ENCODE results near the gene STKLD1.

The STKLD1 gene

DNA sequence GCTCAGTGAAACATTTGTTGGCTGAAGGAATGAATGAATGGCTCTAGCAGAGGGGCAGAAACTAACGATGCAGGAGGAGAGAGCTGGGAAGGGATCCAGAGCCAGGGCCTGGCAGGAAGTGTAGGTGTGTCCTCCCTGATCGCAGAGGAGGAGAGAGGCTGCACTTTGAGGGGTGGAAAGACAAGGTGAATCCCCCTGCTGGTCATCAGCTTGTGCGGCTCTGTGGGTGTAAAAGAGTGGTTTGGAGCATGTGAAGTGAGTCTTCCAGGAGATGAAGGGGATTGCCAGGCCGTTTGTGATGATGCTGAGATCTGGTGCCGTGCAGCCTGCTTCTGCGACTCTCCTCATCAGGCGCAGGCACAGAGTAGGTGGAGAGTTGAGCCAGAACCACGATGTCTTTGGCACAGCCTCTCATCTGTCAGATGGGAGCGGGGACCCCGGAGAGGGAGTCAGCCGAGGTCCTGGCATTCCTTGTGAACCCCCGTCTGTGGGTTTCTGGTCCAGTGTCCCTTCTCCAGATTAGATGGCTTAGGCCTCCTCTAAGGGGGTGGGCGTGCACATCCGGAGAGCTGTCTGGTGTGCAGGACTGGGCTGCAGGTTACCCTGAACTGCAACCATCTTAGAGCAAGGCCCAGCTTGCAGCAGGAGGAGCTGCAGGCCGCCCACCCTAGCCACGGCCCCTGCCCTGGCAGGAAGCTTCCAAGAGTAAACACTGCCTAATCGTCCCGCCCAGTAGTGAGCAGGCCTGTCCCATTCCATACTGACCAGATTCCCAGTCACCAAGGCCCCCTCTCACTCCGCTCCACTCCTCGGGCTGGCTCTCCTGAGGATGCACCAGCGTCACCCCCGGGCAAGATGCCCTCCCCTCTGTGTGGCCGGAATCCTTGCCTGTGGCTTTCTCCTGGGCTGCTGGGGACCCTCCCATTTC, 45.7 kb downstream of the STKLD1 start, which contains the start of gene ADAMTS13 (continued):
- TF ChIP-seq ZNF10 (tag by site-specific recombination; IDR thresholded peaks at IDR 0.05) = peak; percentile 97

DNA sequence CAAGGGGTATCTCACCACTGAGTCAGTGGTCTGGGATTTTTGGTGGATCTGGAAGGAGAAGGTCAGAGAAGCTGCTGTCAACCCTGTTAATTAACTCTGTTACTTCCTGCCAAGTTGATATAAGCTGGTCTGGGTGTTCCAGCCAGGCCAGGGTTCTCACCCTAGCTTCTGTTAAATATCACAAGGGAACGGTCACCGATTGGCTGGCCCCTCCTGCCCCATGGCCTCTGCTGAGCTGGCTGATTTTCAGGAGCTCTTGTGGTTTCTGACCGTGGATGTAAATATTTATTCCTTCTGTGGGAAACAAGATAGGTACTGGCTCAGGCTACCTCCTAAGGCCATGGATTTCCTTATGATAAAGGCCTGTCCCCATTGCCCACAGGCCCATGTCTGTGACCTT, 47.0 kb downstream of the STKLD1 start:
- ChIA-PET CTCF (interaction anchor here (1.7 kb wide), 1 partner anchor 64 kb away, joined by 7 read pairs; no protein-coding TSS in a partner anchor), POLR2A (interaction anchor here (0.6 to 1.9 kb wide), 3 partner anchors 36 to 395 kb away, joined by 3 to 8 read pairs (median 4); partner anchors contain the start of gene CACFD1)
- Histone ChIP-seq H3K9me3 (ENCODE audit: control insufficient read depth, insufficient read depth, low read depth, low read length) (no peaks in the 10 kb centered on the region), H3K4me3 (ENCODE audit: low read depth, low read length) (no peak overlapping the region), H3K27ac (ENCODE audit: extremely low read depth, low read depth, low read length) (no peak overlapping the region), H3K36me3 (ENCODE audit: control insufficient read depth in 2 of 2, insufficient read depth in 1 of 2, low read length in 2 of 2) (peaks cover 0 to 16% of the 10 kb centered on the region in 2 experiments; a peak in 1 of 3 replicates), H3K4me1 (ENCODE audit: control insufficient read depth, insufficient read depth, low read length) (0 out of 2 replicates have a peak, but pooled peaks cover 3% of the 10 kb centered on the region)
- TF ChIP-seq SALL2 (tag by site-specific recombination; IDR thresholded peaks at IDR 0.05; ENCODE audit: borderline replicate concordance) (no peak), ZSCAN30 (tag by site-specific recombination; IDR thresholded peaks at IDR 0.05) (no peak), ZNF664 (tag by site-specific recombination; IDR thresholded peaks at IDR 0.05) (no peak), ZNF529 (tag by site-specific recombination; IDR thresholded peaks at IDR 0.05; ENCODE audit: insufficient replicate concordance) (no peak), ZNF561 (tag by site-specific recombination; IDR thresholded peaks at IDR 0.05; ENCODE audit: borderline replicate concordance) (no peak), ZNF677 (tag by site-specific recombination; IDR thresholded peaks at IDR 0.05) (no peak), TRIM28 (IDR thresholded peaks at IDR 0.05; ENCODE audit: borderline replicate concordance, low read length) (no peak), ZNF16 (tag by site-specific recombination; IDR thresholded peaks at IDR 0.05; ENCODE audit: low read depth) (no peak), ZNF48 (tag by site-specific recombination; IDR thresholded peaks at IDR 0.05) (no peak), BCL11B (tag by site-specific recombination; IDR thresholded peaks at IDR 0.05; ENCODE audit: low read depth) (no peak), ZNF175 (tag by site-specific recombination; IDR thresholded peaks at IDR 0.05) (no peak)
- TF ChIP-seq, protein P1, sequence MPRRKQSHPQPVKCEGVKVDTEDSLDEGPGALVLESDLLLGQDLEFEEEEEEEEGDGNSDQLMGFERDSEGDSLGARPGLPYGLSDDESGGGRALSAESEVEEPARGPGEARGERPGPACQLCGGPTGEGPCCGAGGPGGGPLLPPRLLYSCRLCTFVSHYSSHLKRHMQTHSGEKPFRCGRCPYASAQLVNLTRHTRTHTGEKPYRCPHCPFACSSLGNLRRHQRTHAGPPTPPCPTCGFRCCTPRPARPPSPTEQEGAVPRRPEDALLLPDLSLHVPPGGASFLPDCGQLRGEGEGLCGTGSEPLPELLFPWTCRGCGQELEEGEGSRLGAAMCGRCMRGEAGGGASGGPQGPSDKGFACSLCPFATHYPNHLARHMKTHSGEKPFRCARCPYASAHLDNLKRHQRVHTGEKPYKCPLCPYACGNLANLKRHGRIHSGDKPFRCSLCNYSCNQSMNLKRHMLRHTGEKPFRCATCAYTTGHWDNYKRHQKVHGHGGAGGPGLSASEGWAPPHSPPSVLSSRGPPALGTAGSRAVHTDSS (tag by site-specific recombination; IDR thresholded peaks at IDR 0.05) = no peak
- TF ChIP-seq, protein P2, sequence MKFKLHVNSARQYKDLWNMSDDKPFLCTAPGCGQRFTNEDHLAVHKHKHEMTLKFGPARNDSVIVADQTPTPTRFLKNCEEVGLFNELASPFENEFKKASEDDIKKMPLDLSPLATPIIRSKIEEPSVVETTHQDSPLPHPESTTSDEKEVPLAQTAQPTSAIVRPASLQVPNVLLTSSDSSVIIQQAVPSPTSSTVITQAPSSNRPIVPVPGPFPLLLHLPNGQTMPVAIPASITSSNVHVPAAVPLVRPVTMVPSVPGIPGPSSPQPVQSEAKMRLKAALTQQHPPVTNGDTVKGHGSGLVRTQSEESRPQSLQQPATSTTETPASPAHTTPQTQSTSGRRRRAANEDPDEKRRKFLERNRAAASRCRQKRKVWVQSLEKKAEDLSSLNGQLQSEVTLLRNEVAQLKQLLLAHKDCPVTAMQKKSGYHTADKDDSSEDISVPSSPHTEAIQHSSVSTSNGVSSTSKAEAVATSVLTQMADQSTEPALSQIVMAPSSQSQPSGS (tag by site-specific recombination; IDR thresholded peaks at IDR 0.05; ENCODE audit: low read depth) = no peak
- TF ChIP-seq, protein P3, sequence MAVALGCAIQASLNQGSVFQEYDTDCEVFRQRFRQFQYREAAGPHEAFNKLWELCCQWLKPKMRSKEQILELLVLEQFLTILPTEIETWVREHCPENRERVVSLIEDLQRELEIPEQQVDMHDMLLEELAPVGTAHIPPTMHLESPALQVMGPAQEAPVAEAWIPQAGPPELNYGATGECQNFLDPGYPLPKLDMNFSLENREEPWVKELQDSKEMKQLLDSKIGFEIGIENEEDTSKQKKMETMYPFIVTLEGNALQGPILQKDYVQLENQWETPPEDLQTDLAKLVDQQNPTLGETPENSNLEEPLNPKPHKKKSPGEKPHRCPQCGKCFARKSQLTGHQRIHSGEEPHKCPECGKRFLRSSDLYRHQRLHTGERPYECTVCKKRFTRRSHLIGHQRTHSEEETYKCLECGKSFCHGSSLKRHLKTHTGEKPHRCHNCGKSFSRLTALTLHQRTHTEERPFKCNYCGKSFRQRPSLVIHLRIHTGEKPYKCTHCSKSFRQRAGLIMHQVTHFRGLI (tag by site-specific recombination; IDR thresholded peaks at IDR 0.05) = no peak

DNA sequence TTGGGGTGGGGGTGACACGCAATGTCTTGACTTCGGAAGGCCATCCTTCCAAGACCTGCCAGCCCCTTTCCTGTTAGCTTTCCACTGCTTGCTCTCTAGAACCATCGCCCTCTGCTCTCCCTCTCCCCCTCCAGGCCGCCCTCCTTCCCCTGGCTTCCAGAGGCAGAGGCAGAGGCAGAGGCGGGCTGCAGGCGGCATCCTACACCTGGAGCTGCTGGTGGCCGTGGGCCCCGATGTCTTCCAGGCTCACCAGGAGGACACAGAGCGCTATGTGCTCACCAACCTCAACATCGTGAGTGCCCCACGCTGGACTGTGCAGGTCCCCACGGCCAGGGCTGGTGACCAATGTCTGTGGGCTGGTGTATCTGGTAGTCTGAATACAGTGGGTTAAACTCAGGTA, 48.0 kb downstream of the STKLD1 start:
- Histone ChIP-seq H3K27ac (ENCODE audit: extremely low read depth, low read depth, low read length) (no peak overlapping the region), H3K4me3 (ENCODE audit: low read depth, low read length) (no peak overlapping the region), H3K9me3 (ENCODE audit: control insufficient read depth, insufficient read depth, low read depth, low read length) (no peaks in the 10 kb centered on the region), H3K4me1 (ENCODE audit: control insufficient read depth, insufficient read depth, low read length) (0 out of 2 replicates have a peak, but pooled peaks cover 3% of the 10 kb centered on the region), H3K36me3 (ENCODE audit: control insufficient read depth in 2 of 2, insufficient read depth in 1 of 2, low read length in 2 of 2) (peaks cover 0 to 16% of the 10 kb centered on the region in 2 experiments; a peak in 1 of 3 replicates)
- CTCF ChIA-PET = interaction anchor here (0.6 to 1.7 kb wide), 3 partner anchors 62 to 102 kb away, joined by 3 to 7 read pairs (median 3); no protein-coding TSS in a partner anchor
- POLR2A ChIA-PET = interaction anchor here (1.7 kb wide), 1 partner anchor 35 kb away, joined by 5 read pairs; the partner anchor contains the start of gene CACFD1
- TF ChIP-seq EGR2 (tag by site-specific recombination; IDR thresholded peaks at IDR 0.05; ENCODE audit: low read depth) = peak; percentile 76
- TF ChIP-seq, protein P4, sequence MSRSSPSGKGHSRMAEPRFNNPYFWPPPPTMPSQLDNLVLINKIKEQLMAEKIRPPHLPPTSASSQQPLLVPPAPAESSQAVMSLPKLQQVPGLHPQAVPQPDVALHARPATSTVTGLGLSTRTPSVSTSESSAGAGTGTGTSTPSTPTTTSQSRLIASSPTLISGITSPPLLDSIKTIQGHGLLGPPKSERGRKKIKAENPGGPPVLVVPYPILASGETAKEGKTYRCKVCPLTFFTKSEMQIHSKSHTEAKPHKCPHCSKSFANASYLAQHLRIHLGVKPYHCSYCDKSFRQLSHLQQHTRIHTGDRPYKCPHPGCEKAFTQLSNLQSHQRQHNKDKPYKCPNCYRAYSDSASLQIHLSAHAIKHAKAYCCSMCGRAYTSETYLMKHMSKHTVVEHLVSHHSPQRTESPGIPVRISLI (tag by site-specific recombination; IDR thresholded peaks at IDR 0.05) = no peak
- TF ChIP-seq, protein P5, sequence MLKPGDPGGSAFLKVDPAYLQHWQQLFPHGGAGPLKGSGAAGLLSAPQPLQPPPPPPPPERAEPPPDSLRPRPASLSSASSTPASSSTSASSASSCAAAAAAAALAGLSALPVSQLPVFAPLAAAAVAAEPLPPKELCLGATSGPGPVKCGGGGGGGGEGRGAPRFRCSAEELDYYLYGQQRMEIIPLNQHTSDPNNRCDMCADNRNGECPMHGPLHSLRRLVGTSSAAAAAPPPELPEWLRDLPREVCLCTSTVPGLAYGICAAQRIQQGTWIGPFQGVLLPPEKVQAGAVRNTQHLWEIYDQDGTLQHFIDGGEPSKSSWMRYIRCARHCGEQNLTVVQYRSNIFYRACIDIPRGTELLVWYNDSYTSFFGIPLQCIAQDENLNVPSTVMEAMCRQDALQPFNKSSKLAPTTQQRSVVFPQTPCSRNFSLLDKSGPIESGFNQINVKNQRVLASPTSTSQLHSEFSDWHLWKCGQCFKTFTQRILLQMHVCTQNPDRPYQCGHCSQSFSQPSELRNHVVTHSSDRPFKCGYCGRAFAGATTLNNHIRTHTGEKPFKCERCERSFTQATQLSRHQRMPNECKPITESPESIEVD (tag by site-specific recombination; IDR thresholded peaks at IDR 0.05) = no peak
- peak; percentile 72 for TF ChIP-seq ZFHX2 (tag by site-specific recombination; conservative IDR thresholded peaks at IDR 0.05)
